H1 (cell line): ENCODE measurements around the gene PNO1. TPM values are rescaled to one million over a fixed set of nuclear protein-coding genes. Genes with fewer than 3 reads are reported as not detected.

ENCODE experiments used
- CTCF ChIA-PET: fragments of 300-600 bp; sonication (Branson Sonifier 250); formaldehyde crosslinking; loops from one replicate; lab custom pipeline; 2021; ENCODE audit not compliant: partially characterized antibody; lab: Charles Lee
- POLR2A ChIA-PET: fragments of 300-600 bp; sonication (Branson Sonifier 250); formaldehyde crosslinking; loops from one replicate; lab custom pipeline; 2021; ENCODE audit warnings: inconsistent platforms; ENCODE audit not compliant: partially characterized antibody; lab: Charles Lee
- DNase-seq, 2 experiments: peaks; one replicate each; pipeline versions ENCODE4 v3.0.0 to v3.0.0-alpha.2; 2010 to 2022; ENCODE audit warnings: low spot score in 2 of 2, low read depth in 1 of 2, mixed read lengths in 1 of 2
- FAIRE-seq: peaks from 2 replicates; lab custom pipeline; 2011; peaks lifted over from hg19 to GRCh38; lab: Jason Lieb, UNC
- H2AFZ ChIP-seq: 2 replicates; pipeline ENCODE4 v1.8.1; 2012; ENCODE audit warnings: low read length, inconsistent platforms
- H2AK5ac ChIP-seq: 2 replicates; pipeline ENCODE4 v1.6.1; 2013; ENCODE audit warnings: low read depth, low read length
- H2BK120ac ChIP-seq: replicated peaks from 2 replicates; pipeline ENCODE3; 2013; ENCODE audit warnings: low read depth, low read length, inconsistent platforms
- H2BK12ac ChIP-seq: 2 replicates; pipeline ENCODE4 v1.6.1; 2013; ENCODE audit warnings: low read depth, low read length
- H2BK15ac ChIP-seq: 2 replicates; pipeline ENCODE4 v1.6.1; 2013; ENCODE audit warnings: low read length
- H2BK20ac ChIP-seq: 2 replicates; pipeline ENCODE4 v1.6.1; 2013; ENCODE audit warnings: low read length
- H2BK5ac ChIP-seq: 2 replicates; pipeline ENCODE4 v1.6.1; 2013; ENCODE audit warnings: low read depth, low read length
- H3K14ac ChIP-seq: 2 replicates; pipeline ENCODE4 v1.6.1; 2013; ENCODE audit warnings: inconsistent platforms; ENCODE audit not compliant: insufficient read length
- H3K18ac ChIP-seq: 2 replicates; pipeline ENCODE4 v1.6.1; 2013; ENCODE audit warnings: low read length; ENCODE audit errors: extremely low read depth
- H3K23ac ChIP-seq: 2 replicates; pipeline ENCODE4 v1.6.1; 2013; ENCODE audit warnings: inconsistent platforms; ENCODE audit not compliant: insufficient read length
- H3K23me2 ChIP-seq: 2 replicates; pipeline ENCODE4 v1.6.1; 2013; ENCODE audit warnings: low read depth, low read length
- H3K27ac ChIP-seq: 2 replicates; pipeline ENCODE4 v1.6.1; 2011; ENCODE audit warnings: low read depth, low read length, inconsistent platforms
- H3K27me3 ChIP-seq, 4 experiments: replicated peaks in 1 of 4; 1 replicate in 1 of 4; 2 replicates in 3 of 4; pipeline versions ENCODE4 v1.6.1 to v1.8.1; 2011 to 2013; ENCODE audit warnings: low read length in 3 of 4, mild to moderate bottlenecking in 3 of 4, inconsistent platforms in 2 of 4, mixed read lengths in 2 of 4, moderate library complexity in 1 of 4; ENCODE audit not compliant: control insufficient read depth in 3 of 4, insufficient read depth in 3 of 4; ENCODE audit errors: extremely low read depth in 1 of 4
- H3K36me3 ChIP-seq, 4 experiments: 2 replicates each; pipeline versions ENCODE4 v1.6.1 to v1.8.1; 2011 to 2013; ENCODE audit warnings: mild to moderate bottlenecking in 4 of 4, low read length in 3 of 4, moderate library complexity in 2 of 4, control low read depth in 1 of 4, inconsistent platforms in 1 of 4; ENCODE audit not compliant: insufficient read depth in 4 of 4, control insufficient read depth in 2 of 4
- H3K4ac ChIP-seq: replicated peaks from 2 replicates; pipeline ENCODE3; 2013; ENCODE audit warnings: low read length, low read depth, mixed read lengths, inconsistent platforms; ENCODE audit not compliant: insufficient read length
- H3K4me1 ChIP-seq, 4 experiments: replicated peaks in 1 of 4; 1 replicate in 1 of 4; 2 replicates in 3 of 4; pipeline versions ENCODE4 v1.6.1 to v1.8.1; 2011 to 2013; ENCODE audit warnings: low read length in 3 of 4, inconsistent platforms in 2 of 4, mixed read lengths in 1 of 4; ENCODE audit not compliant: insufficient read depth in 4 of 4, control insufficient read depth in 3 of 4
- H3K4me2 ChIP-seq, 2 experiments: 2 replicates each; pipeline versions ENCODE4 v1.6.1 to v1.8.1; 2011 to 2013; ENCODE audit warnings: low read depth in 2 of 2, low read length in 2 of 2, control low read depth in 1 of 2, inconsistent platforms in 1 of 2, mild to moderate bottlenecking in 1 of 2; ENCODE audit not compliant: insufficient read depth in 1 of 2
- H3K4me3 ChIP-seq, 4 experiments: fragments of 200-600, 300-600 bp in 1 of 4; sonication (generic), shearing (Covaris generic), sonication (Bioruptor Twin) in 1 of 4; 2 replicates each; pipeline versions ENCODE4 v1.5.1 to v1.8.1; 2011 to 2016; ENCODE audit warnings: low read length in 4 of 4, low read depth in 3 of 4, control low read depth in 2 of 4, inconsistent platforms in 2 of 4, mild to moderate bottlenecking in 2 of 4, mixed read lengths in 1 of 4, moderate library complexity in 1 of 4; ENCODE audit not compliant: insufficient read depth in 2 of 4; ENCODE audit errors: extremely low read depth in 1 of 4
- H3K56ac ChIP-seq: replicated peaks from 2 replicates; pipeline ENCODE3; 2013; ENCODE audit warnings: low read depth, mild to moderate bottlenecking, mixed read lengths, low read length, inconsistent platforms; ENCODE audit not compliant: insufficient read length
- H3K79me1 ChIP-seq: 2 replicates; pipeline ENCODE4 v1.6.1; 2013; ENCODE audit warnings: low read depth, low read length, control low read depth
- H3K79me2 ChIP-seq, 2 experiments: 2 replicates each; pipeline versions ENCODE4 v1.6.1 to v1.8.1; 2012 to 2013; ENCODE audit warnings: low read length in 2 of 2, mild to moderate bottlenecking in 2 of 2, inconsistent platforms in 1 of 2; ENCODE audit not compliant: insufficient read depth in 2 of 2, control insufficient read depth in 1 of 2
- H3K9ac ChIP-seq, 4 experiments: replicated peaks in 1 of 4; 1 replicate in 1 of 4; 2 replicates in 3 of 4; pipeline versions ENCODE4 v1.6.1 to v1.8.1; 2011 to 2013; ENCODE audit warnings: low read depth in 3 of 4, low read length in 3 of 4, control low read depth in 2 of 4, mild to moderate bottlenecking in 2 of 4, moderate library complexity in 2 of 4, inconsistent platforms in 1 of 4; ENCODE audit errors: extremely low read depth in 1 of 4
- H3K9me3 ChIP-seq, 2 experiments: 2 replicates each; pipeline versions ENCODE4 v1.6.1 to v1.8.1; 2012 to 2013; ENCODE audit warnings: mild to moderate bottlenecking in 2 of 2, moderate library complexity in 2 of 2, control low read depth in 1 of 2, inconsistent platforms in 1 of 2, low read depth in 1 of 2, low read length in 1 of 2, mixed read lengths in 1 of 2; ENCODE audit not compliant: insufficient read depth in 2 of 2
- H4K20me1 ChIP-seq, 2 experiments: replicated peaks in 1 of 2; 2 replicates each; pipeline versions ENCODE3 to v1.8.1; 2011 to 2013; ENCODE audit warnings: inconsistent platforms in 2 of 2, low read length in 2 of 2, mild to moderate bottlenecking in 1 of 2; ENCODE audit not compliant: insufficient read depth in 2 of 2, control insufficient read depth in 1 of 2
- H4K5ac ChIP-seq: 2 replicates; pipeline ENCODE4 v1.6.1; 2013; ENCODE audit warnings: low read length, low read depth, mixed read lengths, inconsistent platforms; ENCODE audit not compliant: insufficient read length
- H4K8ac ChIP-seq: 2 replicates; pipeline ENCODE4 v1.8.0; 2013; ENCODE audit warnings: mild to moderate bottlenecking, moderate library complexity, low read length, inconsistent platforms; ENCODE audit not compliant: insufficient read depth; ENCODE audit errors: extremely low read depth
- H4K91ac ChIP-seq: replicated peaks from 2 replicates; pipeline ENCODE3; 2013; ENCODE audit warnings: low read length, mixed read lengths, inconsistent platforms; ENCODE audit not compliant: insufficient read length
- BRCA1 ChIP-seq: IDR thresholded peaks from 2 replicates; pipeline ENCODE4 v1.6.1; 2012; ENCODE audit warnings: low read depth, low read length, improper control_type of control experiment
- CBX5 ChIP-seq: fragments of 300-800, 300-1000 bp; sonication (generic); IDR thresholded peaks from 2 replicates; pipeline ENCODE4 v1.7.1; 2016; ENCODE audit warnings: antibody characterized with exemption, low read length, low read depth
- KDM4A ChIP-seq: IDR thresholded peaks from one replicate; pipeline ENCODE4 v1.7.1; 2012; ENCODE audit warnings: low read depth, mild to moderate bottlenecking, moderate library complexity, low read length, inconsistent platforms; ENCODE audit not compliant: severe bottlenecking
- PHF8 ChIP-seq: fragments of 200-600 bp; sonication (generic); conservative IDR thresholded peaks from 2 replicates; pipeline ENCODE4 v1.7.1; 2012; ENCODE audit warnings: low read depth, mild to moderate bottlenecking, inconsistent platforms, low read length, moderate library complexity
- RAD21 ChIP-seq, 2 experiments: IDR thresholded peaks in 1 of 2; conservative IDR thresholded peaks in 1 of 2; 2 replicates each; pipeline ENCODE4 v1.6.1; 2011; ENCODE audit warnings: low read depth in 2 of 2, low read length in 2 of 2, improper control_type of control experiment in 1 of 2, inconsistent platforms in 1 of 2, mild to moderate bottlenecking in 1 of 2, moderate library complexity in 1 of 2
- TBP ChIP-seq: IDR thresholded peaks from 2 replicates; pipeline ENCODE4 v1.6.1; 2011; ENCODE audit warnings: low read depth, low read length, improper control_type of control experiment
- polyA plus RNA-seq, 7 experiments: library from polyadenylated mRNA; depleted of rRNA in 3 of 7; stranded (reverse) in 5 of 7; unstranded in 2 of 7; fragments of >200 nt in 5 of 7; fragments of 200-250 nt in 2 of 7; gene quantifications; 1 replicate in 5 of 7; 2 replicates in 1 of 7; 4 replicates in 1 of 7; pipeline versions ENCODE4 v1.2.1 to v1.2.3, GENCODE V29; 2011 to 2013; ENCODE audit warnings: missing spikeins in 2 of 7, mixed read lengths in 2 of 7
- total RNA-seq: library from RNA; stranded (reverse); fragmentation: NEBNext Ultra II Directional; extraction: Animal tissue kit (Norgen Biotek cat#: 25700); gene quantifications from 2 replicates; pipeline ENCODE4 v1.2.1, GENCODE V29; 2021

PNO1 gene
- total and polyA plus RNA-seq, 2 of the 8 experiments (the other 6 are each of a cell fraction or from before 2014, with no cell fraction given), result 18.6 to 33.2 TPM

DNA sequence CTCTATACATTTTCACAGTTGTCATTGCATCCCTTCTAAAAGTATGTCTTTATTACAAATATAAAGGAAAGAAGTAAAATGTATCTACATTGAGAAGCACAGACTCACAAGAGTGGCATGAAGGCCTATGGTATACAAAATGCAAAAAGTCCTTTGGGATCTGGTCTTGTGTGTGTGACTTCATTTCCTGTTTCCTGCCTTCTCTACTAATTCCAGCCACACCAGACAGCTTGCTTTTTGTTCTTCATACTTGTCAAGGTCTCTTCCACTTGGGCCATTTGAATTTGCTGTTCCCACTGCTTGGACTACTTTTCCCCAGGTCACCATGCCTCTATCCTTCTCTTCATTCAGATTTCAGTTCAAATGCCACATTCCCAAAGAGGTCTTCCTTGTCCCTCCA is 6.7 kb upstream of the PNO1 start:
- Histone ChIP-seq H4K5ac (no peak overlapping the region), H3K79me1 (no peaks in the 10 kb centered on the region; the same call in 1 of the 2 replicates), H2AK5ac (no peak overlapping the region), H4K91ac (no peak overlapping the region), H3K23ac (no peak overlapping the region), H3K23me2 (no peaks in the 10 kb centered on the region), H2BK120ac (no peak overlapping the region), H3K4me3 (no peak overlapping the region), H2BK15ac (no peak overlapping the region), H3K56ac (no peak overlapping the region), H3K4me2 (no peak overlapping the region), H2BK20ac (no peak overlapping the region), H2BK5ac (no peak overlapping the region), H3K9ac (no peak overlapping the region), H3K9me3 (no peaks in the 10 kb centered on the region), H3K14ac (no peak overlapping the region), H3K27ac (no peak overlapping the region), H2BK12ac (no peak overlapping the region), H4K20me1 (no peaks in the 10 kb centered on the region), H3K18ac (no peak overlapping the region), H3K79me2 (peaks cover 0 to 9% of the 10 kb centered on the region in 2 experiments; a peak in 2 of 4 replicates), H4K8ac (no peak overlapping the region), H3K4me1 (no peaks in the 10 kb centered on the region), H2AFZ (no peak overlapping the region), H3K4ac (no peak overlapping the region), H3K36me3 (no peaks in the 10 kb centered on the region; a peak in 1 of 8 replicates), H3K27me3 (no peaks in the 10 kb centered on the region)
- DNase-seq (no peak), FAIRE-seq (no peak)
- TF ChIP-seq PHF8 (no peak), CBX5 (no peak), RAD21 (IDR thresholded peaks at IDR 0.05 in 1 of 2, conservative IDR thresholded peaks at IDR 0.05 in 1 of 2; ENCODE audit: low read depth in 2 of 2, low read length in 2 of 2) (no peak), BRCA1 (no peak), TBP (no peak), KDM4A (no peak)
- POLR2A ChIA-PET, result interaction anchor here (1.9 kb wide), 1 partner anchor 16 kb away, joined by 7 read pairs; no protein-coding TSS in a partner anchor
- CTCF ChIA-PET, result interaction anchor here (1.6 kb wide), 1 partner anchor 29 kb away, joined by 6 read pairs; no protein-coding TSS in a partner anchor
